Body of pancreas (tissue), 4 donors: Measurements from ENCODE around the gene GLYATL1B.
A peak's percentile ranks its signal among the peaks of the same experiment; 100 is the strongest.

Experiments used
- CTCF ChIP-seq, 7 experiments: fragments of 450-650 bp in 4 of 7; fragments of 200-600 bp in 3 of 7; sonication (generic) in 3 of 7; IDR thresholded peaks; one replicate each; pipeline ENCODE4 v1.5.1; 2016 to 2019; ENCODE audit warnings: antibody characterized with exemption in 7 of 7
- POLR2A ChIP-seq, 3 donors: fragments of 450-650 bp; IDR thresholded peaks; one replicate each; pipeline ENCODE4 v1.6.1; 2016; ENCODE audit warnings: antibody characterized with exemption in 3 of 3, mild to moderate bottlenecking in 2 of 3

- peak; percentile 88 to 97 (median 93) for TF ChIP-seq CTCF (IDR thresholded peaks at IDR 0.05)
- TF ChIP-seq POLR2A (IDR thresholded peaks at IDR 0.05) = no peak
These were observed 49.7 kb downstream of the GLYATL1B start for GRCh38 chr11:59135648-59136461.
